Bone marrow (tissue), 2 donors: ENCODE measurements around the gene CDH8.
"Not testable (repeated sequence)": the region's sequence is repeated elsewhere in the genome, so short reads cannot be mapped to it uniquely, and the experiment has no call there.

Experiments
- DNase-seq, 2 donors: peaks; one replicate each; lab custom pipeline; 2025; lab: John Stamatoyannopoulos, UW

Gene CDH8

GRCh38 chr16:61862221-61863155, 173.8 kb downstream of the CDH8 start:
- no peak for DNase-seq

GRCh38 chr16:61858988-61859387, 177.2 kb downstream of the CDH8 start:
- DNase-seq = no peak

- DNase-seq = no peak
Observed at GRCh38 chr16:61842666-61843065, 193.6 kb downstream of the CDH8 start.

GRCh38 chr16:61836804-61837393, 199.3 kb downstream of the CDH8 start:
- DNase-seq = no peak

GRCh38 chr16:61834082-61834481, 202.2 kb downstream of the CDH8 start:
- no peak for DNase-seq

- no peak for DNase-seq
Observed at GRCh38 chr16:61831351-61831917, 204.8 kb downstream of the CDH8 start.

GRCh38 chr16:61829631-61830030, 206.6 kb downstream of the CDH8 start:
- DNase-seq = no peak

GRCh38 chr16:61823326-61823725, 212.9 kb downstream of the CDH8 start:
- no peak for DNase-seq

- DNase-seq = no peak
Observed at GRCh38 chr16:61820820-61821219, 215.4 kb downstream of the CDH8 start.

GRCh38 chr16:61820398-61820797, 215.8 kb downstream of the CDH8 start:
- no peak for DNase-seq

- no peak for DNase-seq
Observed at GRCh38 chr16:61818850-61819249, 217.4 kb downstream of the CDH8 start.

GRCh38 chr16:61817583-61818278, 218.5 kb downstream of the CDH8 start:
- no peak for DNase-seq

GRCh38 chr16:61814726-61815347, 221.4 kb downstream of the CDH8 start:
- DNase-seq = no peak

- DNase-seq = no peak
Observed at GRCh38 chr16:61813339-61813738, 222.9 kb downstream of the CDH8 start.

- DNase-seq = no peak
Observed at GRCh38 chr16:61812251-61812650, 224.0 kb downstream of the CDH8 start.

GRCh38 chr16:61807551-61807950, 228.7 kb downstream of the CDH8 start:
- DNase-seq = no peak

GRCh38 chr16:61801217-61801616, 235.0 kb downstream of the CDH8 start:
- not testable (repeated sequence) for DNase-seq

- DNase-seq = no peak
Observed at GRCh38 chr16:61798741-61799140, 237.5 kb downstream of the CDH8 start.

- no peak for DNase-seq
Observed at GRCh38 chr16:61797961-61798507, 238.2 kb downstream of the CDH8 start.

GRCh38 chr16:61797296-61797795, 238.9 kb downstream of the CDH8 start:
- no peak for DNase-seq

GRCh38 chr16:61792194-61792909, 243.9 kb downstream of the CDH8 start:
- no peak for DNase-seq
